Measurements from ENCODE around the gene BCKDK. TPM values are rescaled to one million over a fixed set of nuclear protein-coding genes. Genes with fewer than 3 reads are reported as not detected.

Gene BCKDK
- total RNA-seq, 1 donor from 2014 or later, result 50.9 TPM

DNA sequence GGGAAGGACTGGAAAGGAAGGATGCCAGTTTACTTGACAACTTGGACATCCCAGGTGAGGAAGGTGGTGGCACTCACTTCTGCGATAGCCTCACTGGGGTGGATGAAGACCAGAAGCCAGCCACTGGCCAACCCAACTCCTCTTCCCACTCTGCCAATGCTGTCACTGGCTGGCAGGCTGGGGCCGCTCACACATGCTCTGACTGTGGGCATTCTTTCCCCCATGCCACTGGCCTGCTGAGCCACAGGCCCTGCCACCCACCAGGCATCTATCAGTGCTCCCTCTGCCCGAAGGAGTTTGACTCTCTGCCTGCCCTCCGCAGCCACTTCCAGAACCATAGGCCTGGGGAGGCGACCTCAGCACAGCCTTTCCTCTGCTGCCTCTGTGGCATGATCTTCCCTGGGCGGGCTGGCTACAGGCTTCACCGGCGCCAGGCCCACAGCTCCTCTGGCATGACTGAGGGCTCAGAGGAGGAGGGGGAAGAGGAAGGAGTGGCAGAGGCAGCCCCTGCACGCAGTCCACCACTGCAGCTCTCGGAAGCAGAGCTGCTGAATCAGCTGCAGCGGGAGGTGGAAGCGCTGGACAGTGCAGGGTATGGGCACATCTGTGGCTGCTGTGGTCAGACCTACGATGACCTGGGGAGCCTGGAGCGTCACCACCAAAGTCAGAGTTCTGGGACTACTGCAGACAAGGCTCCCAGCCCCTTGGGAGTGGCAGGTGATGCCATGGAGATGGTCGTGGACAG lies 29.4 kb upstream of the BCKDK start:
- Histone ChIP-seq H3K4me3 (ENCODE audit: low read depth, low read length) (no peak overlapping the region), H3K27me3 (ENCODE audit: control insufficient read depth, insufficient read depth, low read length) (no peaks in the 10 kb centered on the region), H3K36me3 (ENCODE audit: control insufficient read depth, insufficient read depth, low read length) (peaks cover 6% of the 10 kb centered on the region)
- TF ChIP-seq, protein P1, sequence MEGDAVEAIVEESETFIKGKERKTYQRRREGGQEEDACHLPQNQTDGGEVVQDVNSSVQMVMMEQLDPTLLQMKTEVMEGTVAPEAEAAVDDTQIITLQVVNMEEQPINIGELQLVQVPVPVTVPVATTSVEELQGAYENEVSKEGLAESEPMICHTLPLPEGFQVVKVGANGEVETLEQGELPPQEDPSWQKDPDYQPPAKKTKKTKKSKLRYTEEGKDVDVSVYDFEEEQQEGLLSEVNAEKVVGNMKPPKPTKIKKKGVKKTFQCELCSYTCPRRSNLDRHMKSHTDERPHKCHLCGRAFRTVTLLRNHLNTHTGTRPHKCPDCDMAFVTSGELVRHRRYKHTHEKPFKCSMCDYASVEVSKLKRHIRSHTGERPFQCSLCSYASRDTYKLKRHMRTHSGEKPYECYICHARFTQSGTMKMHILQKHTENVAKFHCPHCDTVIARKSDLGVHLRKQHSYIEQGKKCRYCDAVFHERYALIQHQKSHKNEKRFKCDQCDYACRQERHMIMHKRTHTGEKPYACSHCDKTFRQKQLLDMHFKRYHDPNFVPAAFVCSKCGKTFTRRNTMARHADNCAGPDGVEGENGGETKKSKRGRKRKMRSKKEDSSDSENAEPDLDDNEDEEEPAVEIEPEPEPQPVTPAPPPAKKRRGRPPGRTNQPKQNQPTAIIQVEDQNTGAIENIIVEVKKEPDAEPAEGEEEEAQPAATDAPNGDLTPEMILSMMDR (IDR thresholded peaks at IDR 0.05; ENCODE audit: insufficient read depth, low read length, poor library complexity, severe bottlenecking), result no peak
- no peak for DNase-seq (ENCODE audit: low read depth)

DNA sequence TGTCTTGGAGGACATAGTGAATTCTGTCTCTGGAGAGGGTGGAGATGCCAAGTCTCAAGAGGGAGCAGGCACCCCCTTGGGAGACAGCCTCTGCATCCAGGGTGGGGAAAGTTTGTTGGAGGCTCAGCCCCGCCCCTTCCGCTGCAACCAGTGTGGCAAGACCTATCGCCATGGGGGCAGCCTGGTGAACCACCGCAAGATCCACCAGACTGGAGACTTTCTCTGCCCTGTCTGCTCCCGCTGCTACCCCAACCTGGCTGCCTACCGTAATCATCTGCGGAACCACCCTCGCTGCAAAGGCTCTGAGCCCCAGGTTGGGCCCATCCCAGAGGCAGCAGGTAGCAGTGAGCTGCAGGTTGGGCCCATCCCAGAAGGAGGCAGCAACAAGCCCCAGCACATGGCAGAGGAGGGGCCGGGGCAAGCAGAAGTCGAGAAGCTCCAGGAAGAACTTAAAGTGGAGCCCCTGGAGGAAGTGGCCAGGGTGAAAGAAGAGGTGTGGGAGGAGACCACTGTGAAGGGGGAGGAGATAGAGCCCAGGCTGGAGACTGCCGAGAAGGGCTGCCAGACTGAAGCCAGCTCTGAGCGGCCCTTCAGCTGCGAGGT lies 28.7 kb upstream of the BCKDK start:
- TF ChIP-seq, protein P1 (IDR thresholded peaks at IDR 0.05; ENCODE audit: insufficient read depth, low read length, poor library complexity, severe bottlenecking), result no peak
- no peak for DNase-seq (ENCODE audit: low read depth)
- H3K4me3 ChIP-seq (ENCODE audit: low read depth, low read length), result no peak overlapping the region
- no peaks in the 10 kb centered on the region for H3K27me3 ChIP-seq (ENCODE audit: control insufficient read depth, insufficient read depth, low read length)
- H3K36me3 ChIP-seq (ENCODE audit: control insufficient read depth, insufficient read depth, low read length), result peaks cover 6% of the 10 kb centered on the region

DNA sequence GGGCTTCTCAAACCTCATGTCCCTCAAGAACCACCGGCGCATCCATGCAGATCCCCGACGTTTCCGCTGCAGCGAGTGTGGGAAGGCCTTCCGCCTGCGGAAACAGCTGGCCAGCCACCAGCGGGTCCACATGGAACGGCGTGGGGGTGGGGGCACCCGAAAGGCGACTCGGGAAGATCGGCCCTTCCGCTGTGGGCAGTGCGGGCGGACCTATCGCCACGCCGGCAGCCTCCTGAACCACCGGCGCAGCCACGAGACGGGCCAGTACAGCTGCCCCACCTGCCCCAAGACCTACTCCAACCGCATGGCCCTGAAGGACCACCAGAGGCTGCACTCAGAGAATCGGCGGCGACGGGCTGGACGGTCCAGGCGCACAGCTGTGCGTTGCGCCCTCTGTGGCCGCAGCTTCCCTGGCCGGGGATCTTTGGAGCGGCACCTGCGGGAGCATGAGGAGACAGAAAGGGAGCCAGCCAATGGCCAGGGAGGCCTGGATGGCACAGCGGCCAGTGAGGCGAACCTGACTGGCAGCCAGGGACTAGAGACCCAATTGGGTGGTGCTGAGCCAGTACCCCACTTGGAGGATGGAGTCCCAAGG lies 28.1 kb upstream of the BCKDK start:
- Histone ChIP-seq H3K4me3 (ENCODE audit: low read depth, low read length) (no peak overlapping the region), H3K36me3 (ENCODE audit: control insufficient read depth, insufficient read depth, low read length) (peaks cover 6% of the 10 kb centered on the region), H3K27me3 (ENCODE audit: control insufficient read depth, insufficient read depth, low read length) (no peaks in the 10 kb centered on the region)
- TF ChIP-seq, protein P1 (IDR thresholded peaks at IDR 0.05; ENCODE audit: insufficient read depth, low read length, poor library complexity, severe bottlenecking), result no peak
- DNase-seq (ENCODE audit: low read depth), result no peak

DNA sequence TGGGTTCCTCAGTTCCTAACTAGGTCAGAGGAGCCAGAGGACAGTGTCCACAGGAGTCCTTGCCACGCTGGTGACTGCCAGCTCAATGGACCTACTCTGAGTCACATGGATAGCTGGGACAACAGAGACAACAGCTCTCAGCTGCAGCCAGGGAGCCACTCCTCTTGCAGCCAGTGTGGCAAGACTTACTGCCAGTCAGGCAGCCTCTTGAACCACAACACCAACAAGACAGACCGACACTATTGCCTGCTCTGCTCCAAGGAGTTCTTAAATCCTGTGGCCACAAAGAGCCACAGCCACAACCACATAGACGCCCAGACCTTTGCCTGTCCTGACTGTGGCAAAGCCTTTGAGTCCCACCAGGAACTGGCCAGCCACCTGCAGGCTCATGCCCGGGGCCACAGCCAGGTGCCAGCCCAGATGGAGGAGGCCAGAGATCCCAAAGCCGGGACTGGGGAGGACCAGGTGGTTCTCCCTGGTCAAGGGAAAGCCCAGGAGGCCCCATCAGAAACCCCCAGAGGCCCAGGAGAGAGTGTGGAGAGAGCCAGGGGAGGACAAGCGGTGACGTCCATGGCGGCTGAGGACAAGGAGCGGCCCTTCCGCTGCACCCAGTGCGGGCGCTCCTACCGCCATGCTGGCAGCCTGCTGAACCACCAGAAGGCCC lies 27.3 kb upstream of the BCKDK start:
- DNase-seq (ENCODE audit: low read depth), result no peak
- H3K4me3 ChIP-seq (ENCODE audit: low read depth, low read length), result no peak overlapping the region
- peaks cover 6% of the 10 kb centered on the region for H3K36me3 ChIP-seq (ENCODE audit: control insufficient read depth, insufficient read depth, low read length)
- H3K27me3 ChIP-seq (ENCODE audit: control insufficient read depth, insufficient read depth, low read length), result no peaks in the 10 kb centered on the region
- TF ChIP-seq, protein P1 (IDR thresholded peaks at IDR 0.05; ENCODE audit: insufficient read depth, low read length, poor library complexity, severe bottlenecking), result no peak

DNA sequence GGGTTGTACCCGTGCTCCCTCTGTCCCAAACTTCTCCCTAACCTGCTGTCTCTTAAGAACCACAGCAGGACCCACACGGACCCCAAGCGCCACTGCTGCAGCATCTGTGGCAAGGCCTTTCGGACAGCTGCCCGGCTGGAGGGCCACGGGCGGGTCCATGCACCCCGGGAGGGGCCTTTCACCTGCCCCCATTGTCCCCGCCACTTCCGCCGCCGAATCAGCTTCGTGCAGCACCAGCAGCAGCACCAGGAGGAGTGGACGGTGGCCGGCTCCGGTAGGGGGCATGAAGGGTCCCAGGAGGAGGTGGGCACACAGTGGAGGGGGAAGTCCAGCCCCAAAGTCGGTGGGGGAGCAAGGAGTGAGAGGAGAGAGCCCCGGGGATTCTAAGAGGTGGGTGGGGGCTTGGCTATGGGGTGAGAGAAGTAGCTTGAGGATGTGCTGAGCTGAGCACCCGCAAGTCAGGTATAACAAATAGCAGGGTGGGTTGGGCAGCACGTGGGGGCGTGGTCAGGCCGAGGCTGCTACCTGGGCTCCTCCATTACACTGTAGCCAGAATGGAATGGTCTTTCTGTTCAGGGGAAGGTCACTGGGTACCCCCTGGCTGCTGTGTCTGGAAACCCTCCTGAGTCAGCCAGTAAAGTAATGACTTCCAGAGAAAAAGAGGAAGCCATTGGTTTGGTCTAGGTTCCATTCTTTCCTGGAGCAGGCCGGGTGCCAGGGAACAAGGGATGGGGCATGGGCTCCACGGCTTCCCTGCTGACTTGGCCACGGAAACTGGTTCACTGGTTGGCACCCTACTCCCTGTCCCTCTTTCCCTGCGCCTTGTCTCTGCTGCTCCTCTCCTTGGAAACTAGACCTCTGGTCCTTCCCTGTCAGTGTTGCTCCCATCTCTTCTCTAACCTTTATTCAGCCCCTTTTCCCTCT lies 26.5 kb upstream of the BCKDK start:
- no peak for DNase-seq (ENCODE audit: low read depth)
- H3K4me3 ChIP-seq (ENCODE audit: low read depth, low read length), result no peak overlapping the region
- TF ChIP-seq, protein P1 (IDR thresholded peaks at IDR 0.05; ENCODE audit: insufficient read depth, low read length, poor library complexity, severe bottlenecking), result no peak
- H3K36me3 ChIP-seq (ENCODE audit: control insufficient read depth, insufficient read depth, low read length), result peaks cover 6% of the 10 kb centered on the region
- H3K27me3 ChIP-seq (ENCODE audit: control insufficient read depth, insufficient read depth, low read length), result no peaks in the 10 kb centered on the region

Data from kidney epithelial cell (primary cell).